GM12878 (cell line): Measurements from ENCODE around the gene ZNF672. TPM values are rescaled to one million over a fixed set of nuclear protein-coding genes. Genes with fewer than 3 reads are reported as not detected.

ENCODE experiments used
- ATAC-seq: fragments of 200-7000 bp; cut with Tn5 transposase; 3 replicates; pipeline ENCODE4 v1.9.1; 2020; ENCODE audit warnings: mild to moderate bottlenecking, moderate library complexity
- BruUV-seq: library from RNA; stranded (reverse); fragments of 400-500 nt; replicated peaks from 2 replicates; lab custom pipeline; 2021; lab: Mats Ljungman, UMichigan
- CTCF ChIA-PET: fragments of 300-600 bp; sonication (Branson Sonifier 250); formaldehyde crosslinking; extraction: SDS; loops from one replicate; lab custom pipeline; 2021; ENCODE audit warnings: inconsistent platforms; lab: Yijun Ruan, JAX
- POLR2A ChIA-PET: fragments of 350-600 bp; formaldehyde crosslinking; extraction: SDS; loops from one replicate; lab custom pipeline; 2021; ENCODE audit warnings: inconsistent platforms; lab: Charles Lee
- RAD21 ChIA-PET: fragments of 300-600 bp; sonication (Branson Sonifier 250); formaldehyde crosslinking; loops from one replicate; lab custom pipeline; 2023; ENCODE audit warnings: antibody characterized with exemption; ENCODE audit not compliant: unreplicated experiment; lab: Charles Lee
- SMC1A ChIA-PET: fragments of 300-600 bp; sonication (Branson Sonifier 250); formaldehyde crosslinking; loops from one replicate; lab custom pipeline; 2023; ENCODE audit not compliant: unreplicated experiment, uncharacterized antibody; lab: Charles Lee
- DNase-seq: peaks from one replicate; pipeline ENCODE4 v3.0.0-alpha.2; 2011; ENCODE audit warnings: low read depth, low spot score
- FAIRE-seq: peaks from 3 replicates; lab custom pipeline; 2011; peaks lifted over from hg19 to GRCh38; lab: Jason Lieb, UNC
- H2AFZ ChIP-seq: 2 replicates; pipeline ENCODE4 v1.6.0; 2011; ENCODE audit warnings: low read depth, low read length, control low read depth; ENCODE audit not compliant: control insufficient read depth
- H3K27ac ChIP-seq: 2 replicates; pipeline ENCODE4 v1.5.1; 2011; ENCODE audit warnings: control low read depth; ENCODE audit not compliant: control insufficient read depth, insufficient read depth
- H3K27me3 ChIP-seq, 2 experiments: replicated peaks in 1 of 2; 2 replicates each; pipeline versions ENCODE4 v1.6.0 to v1.6.1; 2011; ENCODE audit warnings: low read length in 1 of 2; ENCODE audit not compliant: control insufficient read depth in 2 of 2, insufficient read depth in 2 of 2
- H3K36me3 ChIP-seq, 2 experiments: 2 replicates each; pipeline ENCODE4 v1.5.1; 2011; ENCODE audit warnings: low read length in 1 of 2; ENCODE audit not compliant: control insufficient read depth in 2 of 2, insufficient read depth in 2 of 2
- H3K4me1 ChIP-seq: 2 replicates; pipeline ENCODE4 v1.6.1; 2011; ENCODE audit warnings: mild to moderate bottlenecking, low read length, moderate library complexity, mixed read lengths; ENCODE audit not compliant: control insufficient read depth, insufficient read depth
- H3K4me2 ChIP-seq: 2 replicates; pipeline ENCODE4 v1.6.0; 2011; ENCODE audit warnings: control low read depth; ENCODE audit not compliant: control insufficient read depth, insufficient read depth
- H3K4me3 ChIP-seq: fragments of 200-600 bp; sonication (generic); 2 replicates; pipeline ENCODE4 v1.5.1; 2016
- H3K79me2 ChIP-seq: 2 replicates; pipeline ENCODE4 v1.6.0; 2011; ENCODE audit warnings: low read length; ENCODE audit not compliant: control insufficient read depth, insufficient read depth
- H3K9ac ChIP-seq: 2 replicates; pipeline ENCODE4 v1.8.0; 2011; ENCODE audit warnings: low read length, control low read depth, mixed read lengths; ENCODE audit not compliant: control insufficient read depth, insufficient read depth
- H3K9me3 ChIP-seq: replicated peaks from 3 replicates; pipeline ENCODE4 v1.5.1; 2011; ENCODE audit warnings: mild to moderate bottlenecking, low read length; ENCODE audit not compliant: control insufficient read depth, insufficient read depth
- H4K20me1 ChIP-seq: 2 replicates; pipeline ENCODE4 v1.6.0; 2011; ENCODE audit not compliant: control insufficient read depth, insufficient read depth
- BRCA1 ChIP-seq: IDR thresholded peaks from 2 replicates; pipeline ENCODE4 v1.6.1; 2011; ENCODE audit warnings: low read depth, low read length, improper control_type of control experiment
- SMAD5 ChIP-seq: IDR thresholded peaks from 2 replicates; pipeline ENCODE4 v1.6.1; 2016; ENCODE audit warnings: antibody characterized with exemption, low read depth
- ZNF384 ChIP-seq: IDR thresholded peaks from 2 replicates; pipeline ENCODE4 v1.6.1; 2012; ENCODE audit warnings: low read depth, mild to moderate bottlenecking, low read length, improper control_type of control experiment, borderline replicate concordance
- WGBS: methylation state at CpG from one replicate; pipeline ENCODE4 v1.1.6; 2016; ENCODE audit warnings: low lambda C conversion rate; ENCODE audit not compliant: insufficient replicate concordance, insufficient coverage; ENCODE audit errors: missing lambda C conversion rate; 5-methylcytosine and 5-hydroxymethylcytosine counted together
- in situ Hi-C: fragments of 300-500 bp; cut with MboI; formaldehyde crosslinking; loops from 9 replicates; pipeline ENCODE4 v1.14.3; 2018; ENCODE audit warnings: mixed read lengths
- intact Hi-C: fragments of 100-400 bp; cut with micrococcal nuclease; formaldehyde crosslinking; loops from one replicate; pipeline ENCODE4 v1.14.2; 2022; ENCODE audit not compliant: unreplicated experiment
- polyA plus RNA-seq, 11 experiments: library from polyadenylated mRNA; depleted of rRNA in 4 of 11; unstranded in 6 of 11; stranded (reverse) in 5 of 11; fragments of >200 nt; fragmentation: Nextera tagmentation in 4 of 11; fragmentation: Illumina TruSeq in 1 of 11; extraction: Ambion mirVana in 4 of 11; extraction: Trizol in 1 of 11; gene quantifications; 1 replicate in 1 of 11; 2 replicates in 10 of 11; pipeline versions ENCODE4 v1.2.1 to v1.2.3, GENCODE V29; 2011 to 2016; ENCODE audit warnings: inconsistent platforms in 2 of 11, missing spikeins in 2 of 11, low read depth in 1 of 11
- total RNA-seq, 4 experiments: library from RNA; depleted of rRNA in 3 of 4; stranded (reverse); fragments of >200 nt in 3 of 4; fragmentation: Illumina TruSeq in 1 of 4; extraction: Trizol in 1 of 4; gene quantifications; 2 replicates each; pipeline versions ENCODE4 v1.2.1 to v1.2.3, GENCODE V29; 2013 to 2021

The ZNF672 gene
- total and polyA plus RNA-seq, 10 of the 15 experiments (the other 5 are each of a cell fraction or from before 2014, with no cell fraction given): 2.9 to 51.3 (median 39.8) TPM

- Histone ChIP-seq H4K20me1 (no peaks in the 10 kb centered on the region), H3K4me1 (peaks cover 15% of the 10 kb centered on the region)
- ChIA-PET RAD21 (no interaction called here), CTCF (interaction anchor here (1.9 to 5.2 kb wide), 2 partner anchors 13 to 17 kb away, joined by 6 to 79 read pairs; partner anchors contain the start of gene ZNF672)
- BruUV-seq: no TSS peak
- no peak for TF ChIP-seq BRCA1
- no peak for TF ChIP-seq ZNF384
- TF ChIP-seq, all 136 proteins: peak for 0
- no peak for DNase-seq
- H3K79me2 ChIP-seq: peaks cover 35% of the 10 kb centered on the region
- intact Hi-C loops (loop anchor here (5.0 kb wide), 1 partner anchor 582 kb away; no protein-coding TSS in a partner anchor), in situ Hi-C loops (no loop called here)
- ChIA-PET POLR2A (interaction anchor here (5.2 kb wide), 1 partner anchor 14 kb away, joined by 83 read pairs; the partner anchor contains the start of gene ZNF672), SMC1A (interaction anchor here (2.9 kb wide), 1 partner anchor 18 kb away, joined by 12 read pairs; no protein-coding TSS in a partner anchor)
- no peak for ATAC-seq
- 100% methylated on average over 1 of the region's 1 CpG for WGBS
- H3K36me3 ChIP-seq: peaks cover 2 to 15% of the 10 kb centered on the region in 2 experiments; a peak in 3 of 4 replicates
- H3K4me2 ChIP-seq: peak overlapping the region; percentile 97
- no peak overlapping the region for H3K27ac ChIP-seq
- peak overlapping the region; percentile 79; the same call in 1 of the 2 replicates for H3K4me3 ChIP-seq
- no peaks in the 10 kb centered on the region for H3K9me3 ChIP-seq
- FAIRE-seq: no peak
- no peaks in the 10 kb centered on the region for H3K27me3 ChIP-seq
- H3K9ac ChIP-seq: peak overlapping the region; percentile 81; the same call in 1 of the 2 replicates
- H2AFZ ChIP-seq: no peak overlapping the region
These were observed 13.7 kb upstream of the ZNF672 start for GRCh38 chr1:248824301-248824700.

- POLR2A ChIA-PET: interaction anchor here (1.3 to 5.2 kb wide), 3 partner anchors 13 to 37 kb away, joined by 3 to 83 read pairs (median 27); partner anchors contain the start of genes ZNF672 and ZNF692
- peak overlapping the region; percentile 79 for H3K4me3 ChIP-seq
- H3K4me2 ChIP-seq: peak overlapping the region; percentile 97
- no peak for FAIRE-seq
- SMC1A ChIA-PET: interaction anchor here (2.9 to 4.8 kb wide), 2 partner anchors 13 to 18 kb away, joined by 12 to 48 read pairs; partner anchors contain the start of gene ZNF672
- DNase-seq: no peak
- peaks cover 35% of the 10 kb centered on the region for H3K79me2 ChIP-seq
- H3K9me3 ChIP-seq: no peaks in the 10 kb centered on the region
- no peak overlapping the region for H2AFZ ChIP-seq
- intact Hi-C loops: loop anchor here (5.0 kb wide), 1 partner anchor 582 kb away; no protein-coding TSS in a partner anchor
- H3K36me3 ChIP-seq: peaks cover 2 to 15% of the 10 kb centered on the region in 2 experiments; a peak in 3 of 4 replicates
- peak overlapping the region; percentile 98 for H3K27ac ChIP-seq
- peaks cover 13% of the 10 kb centered on the region for H3K4me1 ChIP-seq
- H4K20me1 ChIP-seq: no peaks in the 10 kb centered on the region
- in situ Hi-C loops: no loop called here
- no peak for TF ChIP-seq SMAD5
- TF ChIP-seq, all 136 proteins: peak for 0
- no TSS peak for BruUV-seq
- H3K9ac ChIP-seq: peak overlapping the region; percentile 81
- ChIA-PET CTCF (interaction anchor here (0.8 to 5.2 kb wide), 3 partner anchors 13 to 49 kb away, joined by 5 to 79 read pairs (median 12); partner anchors contain the start of genes ZNF672 and ZNF692), RAD21 (interaction anchor here (2.8 to 4.4 kb wide), 2 partner anchors 13 to 19 kb away, joined by 31 to 46 read pairs; partner anchors contain the start of gene ZNF672)
- H3K27me3 ChIP-seq: no peaks in the 10 kb centered on the region
- no peak for ATAC-seq
- 67% methylated on average over 3 of the region's 3 CpGs for WGBS
These were observed 13.3 kb upstream of the ZNF672 start for GRCh38 chr1:248824701-248825100.
